ENCODE measurements around the gene BTAF1.

The BTAF1 gene

GRCh38 chr10:91907914-91908336 lies 15.6 kb upstream of the BTAF1 start:
- DNase-seq (ENCODE audit: low read depth in 4 of 4, low spot score in 1 of 4) = no peak

- peak; percentile 43 to 67 (median 50) for DNase-seq (ENCODE audit: low read depth in 4 of 4, low spot score in 1 of 4)
Measured at GRCh38 chr10:91908337-91909116, 15.0 kb upstream of the BTAF1 start.

- DNase-seq (ENCODE audit: low read depth in 4 of 4, low spot score in 1 of 4) = no peak
Measured at GRCh38 chr10:91909117-91909677, 14.4 kb upstream of the BTAF1 start, which contains the start of gene FGFBP3. Gene FGFBP3 (minus strand): TSS chr10:91909486. CDS start chr10:91908969, 517 bp downstream.

GRCh38 chr10:91910467-91910866 lies 13.1 kb upstream of the BTAF1 start:
- DNase-seq (ENCODE audit: low read depth in 4 of 4, low spot score in 1 of 4) = no peak

GRCh38 chr10:91919651-91920050 lies 3.9 kb upstream of the BTAF1 start:
- DNase-seq (ENCODE audit: low read depth in 4 of 4, low spot score in 1 of 4) = no peak

GRCh38 chr10:91924212-91925021 lies 847 bp downstream of the BTAF1 start:
- no peak for DNase-seq (ENCODE audit: low read depth in 4 of 4, low spot score in 1 of 4)

GRCh38 chr10:91925022-91925320 lies 1.4 kb downstream of the BTAF1 start:
- no peak for DNase-seq (ENCODE audit: low read depth in 4 of 4, low spot score in 1 of 4)

GRCh38 chr10:91930939-91931338 lies 7.4 kb downstream of the BTAF1 start:
- DNase-seq (ENCODE audit: low read depth in 4 of 4, low spot score in 1 of 4) = no peak

- DNase-seq (ENCODE audit: low read depth in 4 of 4, low spot score in 1 of 4) = no peak
Measured at GRCh38 chr10:91931526-91932190, 8.1 kb downstream of the BTAF1 start.

GRCh38 chr10:91932737-91933136 lies 9.2 kb downstream of the BTAF1 start:
- DNase-seq (ENCODE audit: low read depth in 4 of 4, low spot score in 1 of 4) = no peak

- DNase-seq (ENCODE audit: low read depth in 4 of 4, low spot score in 1 of 4) = no peak
Measured at GRCh38 chr10:91935886-91936285, 12.3 kb downstream of the BTAF1 start.

GRCh38 chr10:91939653-91940052 lies 16.1 kb downstream of the BTAF1 start:
- no peak for DNase-seq (ENCODE audit: low read depth in 4 of 4, low spot score in 1 of 4)

GRCh38 chr10:91941426-91941825 lies 17.9 kb downstream of the BTAF1 start:
- no peak for DNase-seq (ENCODE audit: low read depth in 4 of 4, low spot score in 1 of 4)

GRCh38 chr10:91944880-91945630 lies 21.5 kb downstream of the BTAF1 start:
- no peak for DNase-seq (ENCODE audit: low read depth in 4 of 4, low spot score in 1 of 4)

- DNase-seq (ENCODE audit: low read depth in 4 of 4, low spot score in 1 of 4) = no peak
Measured at GRCh38 chr10:91953600-91954160, 30.1 kb downstream of the BTAF1 start.

- DNase-seq (ENCODE audit: low read depth in 4 of 4, low spot score in 1 of 4) = no peak
Measured at GRCh38 chr10:91955114-91955513, 31.5 kb downstream of the BTAF1 start.

GRCh38 chr10:91957091-91957490 lies 33.5 kb downstream of the BTAF1 start:
- no peak for DNase-seq (ENCODE audit: low read depth in 4 of 4, low spot score in 1 of 4)

- DNase-seq (ENCODE audit: low read depth in 4 of 4, low spot score in 1 of 4) = no peak
Measured at GRCh38 chr10:91969297-91969696, 45.7 kb downstream of the BTAF1 start.

GRCh38 chr10:91974960-91975359 lies 51.4 kb downstream of the BTAF1 start:
- no peak for DNase-seq (ENCODE audit: low read depth in 4 of 4, low spot score in 1 of 4)

GRCh38 chr10:91975438-91975837 lies 51.9 kb downstream of the BTAF1 start:
- DNase-seq (ENCODE audit: low read depth in 4 of 4, low spot score in 1 of 4) = no peak
